IMR-90 (cell line): ENCODE measurements around the gene LRRC3C. TPM values are rescaled to one million over a fixed set of nuclear protein-coding genes. Genes with fewer than 3 reads are reported as not detected.

Experiments used
- ATAC-seq: fragments of 200-7000 bp; cut with Tn5 transposase; 2 replicates; pipeline ENCODE4 v1.9.1; 2020; ENCODE audit warnings: low read depth, mild to moderate bottlenecking, moderate library complexity
- BruUV-seq: library from RNA; stranded (reverse); fragments of 400-500 nt; replicated peaks from 2 replicates; lab custom pipeline; 2021; lab: Mats Ljungman, UMichigan
- CTCF ChIA-PET: fragments of 300-600 bp; formaldehyde crosslinking; extraction: SDS; loops from one replicate; lab custom pipeline; 2021; ENCODE audit warnings: antibody characterized with exemption; lab: Yijun Ruan, JAX
- POLR2A ChIA-PET: fragments of 300-600 bp; sonication (Branson Sonifier 250); formaldehyde crosslinking; loops from one replicate; lab custom pipeline; 2022; ENCODE audit warnings: antibody characterized with exemption; ENCODE audit not compliant: unreplicated experiment; lab: Charles Lee
- DNase-seq: peaks from one replicate; pipeline ENCODE4 v3.0.0; 2013
- H2AFZ ChIP-seq: replicated peaks from 2 replicates; pipeline ENCODE3; 2013; ENCODE audit warnings: low read length, mild to moderate bottlenecking; ENCODE audit not compliant: poor library complexity
- H2AK5ac ChIP-seq: 2 replicates; pipeline ENCODE4 v1.6.1; 2013; ENCODE audit warnings: low read depth, low read length, inconsistent platforms
- H2AK9ac ChIP-seq: replicated peaks from 2 replicates; pipeline ENCODE3; 2013; ENCODE audit warnings: mild to moderate bottlenecking, low read depth, low read length, moderate library complexity; ENCODE audit not compliant: poor library complexity
- H2BK120ac ChIP-seq: 2 replicates; pipeline ENCODE4 v1.6.1; 2013; ENCODE audit warnings: low read depth, low read length, inconsistent platforms
- H2BK15ac ChIP-seq: 3 replicates; pipeline ENCODE4 v1.6.1; 2013; ENCODE audit warnings: low read depth, low read length, inconsistent platforms
- H2BK20ac ChIP-seq: 2 replicates; pipeline ENCODE4 v1.6.1; 2013; ENCODE audit warnings: low read depth, mild to moderate bottlenecking, inconsistent platforms, low read length, moderate library complexity
- H2BK5ac ChIP-seq: 2 replicates; pipeline ENCODE4 v1.6.1; 2013; ENCODE audit warnings: mild to moderate bottlenecking, low read depth, low read length, inconsistent platforms; ENCODE audit not compliant: poor library complexity, severe bottlenecking
- H3K14ac ChIP-seq: replicated peaks from 2 replicates; pipeline ENCODE4 v1.6.1; 2013; ENCODE audit warnings: low read depth, low read length, inconsistent platforms
- H3K18ac ChIP-seq: 2 replicates; pipeline ENCODE4 v1.6.1; 2013; ENCODE audit warnings: low read depth, low read length, control low read depth
- H3K23ac ChIP-seq: 2 replicates; pipeline ENCODE4 v1.6.1; 2013; ENCODE audit warnings: low read depth, low read length, inconsistent platforms
- H3K27ac ChIP-seq: 2 replicates; pipeline ENCODE4 v1.5.1; 2013; ENCODE audit warnings: mild to moderate bottlenecking, control low read depth, low read length; ENCODE audit not compliant: insufficient read depth
- H3K27me3 ChIP-seq: 2 replicates; pipeline ENCODE4 v1.6.1; 2013; ENCODE audit warnings: low read length; ENCODE audit not compliant: control insufficient read depth, insufficient read depth
- H3K36me3 ChIP-seq: 2 replicates; pipeline ENCODE4 v1.6.1; 2013; ENCODE audit warnings: low read length, mixed read lengths; ENCODE audit not compliant: control insufficient read depth, insufficient read depth
- H3K4ac ChIP-seq: 2 replicates; pipeline ENCODE4 v1.6.1; 2013; ENCODE audit warnings: low read depth, low read length, inconsistent platforms
- H3K4me1 ChIP-seq: 2 replicates; pipeline ENCODE4 v1.6.1; 2013; ENCODE audit warnings: low read length, mixed read lengths; ENCODE audit not compliant: control insufficient read depth, insufficient read depth
- H3K4me2 ChIP-seq: 2 replicates; pipeline ENCODE4 v1.6.1; 2013; ENCODE audit warnings: low read depth, mild to moderate bottlenecking, control low read depth, low read length, moderate library complexity
- H3K4me3 ChIP-seq: 2 replicates; pipeline ENCODE4 v1.5.1; 2013; ENCODE audit warnings: low read depth, mild to moderate bottlenecking, control low read depth, low read length, moderate library complexity; ENCODE audit not compliant: insufficient read depth
- H3K56ac ChIP-seq: 2 replicates; pipeline ENCODE4 v1.6.1; 2013; ENCODE audit warnings: low read length, inconsistent platforms; ENCODE audit not compliant: insufficient read depth; ENCODE audit errors: extremely low read depth
- H3K79me1 ChIP-seq, 2 experiments: 2 replicates each; pipeline ENCODE4 v1.6.1; 2013; ENCODE audit warnings: low read length in 2 of 2, inconsistent platforms in 1 of 2, low read depth in 1 of 2
- H3K9ac ChIP-seq: 2 replicates; pipeline ENCODE4 v1.6.1; 2013; ENCODE audit warnings: low read depth, low read length, control low read depth
- H3K9me1 ChIP-seq: 2 replicates; pipeline ENCODE4 v1.6.1; 2013; ENCODE audit warnings: low read length, inconsistent platforms; ENCODE audit not compliant: insufficient read depth
- H3K9me3 ChIP-seq: 2 replicates; pipeline ENCODE4 v1.6.1; 2013; ENCODE audit warnings: low read length; ENCODE audit not compliant: control insufficient read depth, insufficient read depth
- H4K20me1 ChIP-seq: 2 replicates; pipeline ENCODE4 v1.6.1; 2013; ENCODE audit warnings: low read length, inconsistent platforms; ENCODE audit not compliant: insufficient read depth
- H4K5ac ChIP-seq: 2 replicates; pipeline ENCODE4 v1.6.1; 2013; ENCODE audit warnings: mild to moderate bottlenecking, low read depth, low read length, control low read depth
- H4K8ac ChIP-seq, 2 experiments: 2 replicates each; pipeline ENCODE4 v1.6.1; 2013; ENCODE audit warnings: low read depth in 2 of 2, low read length in 2 of 2, control low read depth in 1 of 2, inconsistent platforms in 1 of 2
- H4K91ac ChIP-seq: 2 replicates; pipeline ENCODE4 v1.6.1; 2013; ENCODE audit warnings: low read depth, low read length, inconsistent platforms; ENCODE audit not compliant: insufficient read depth
- CEBPB ChIP-seq: IDR thresholded peaks from 2 replicates; pipeline ENCODE4 v1.6.1; 2012; ENCODE audit warnings: low read depth, low read length, improper control_type of control experiment
- CHD1 ChIP-seq: IDR thresholded peaks from 2 replicates; pipeline ENCODE4 v1.6.1; 2012; ENCODE audit warnings: low read depth, low read length, improper control_type of control experiment
- FOS ChIP-seq: fragments of 150-350 bp; IDR thresholded peaks from 2 replicates; pipeline ENCODE4 v1.6.1; 2016; ENCODE audit warnings: low read depth, low read length
- MAFK ChIP-seq: IDR thresholded peaks from 2 replicates; pipeline ENCODE4 v1.6.1; 2012; ENCODE audit warnings: low read depth, low read length, improper control_type of control experiment
- MAZ ChIP-seq: IDR thresholded peaks from 2 replicates; pipeline ENCODE4 v1.6.1; 2012; ENCODE audit warnings: low read depth, mild to moderate bottlenecking, low read length, improper control_type of control experiment, moderate library complexity, borderline replicate concordance
- MXI1 ChIP-seq: IDR thresholded peaks from 2 replicates; pipeline ENCODE4 v1.6.1; 2012; ENCODE audit warnings: low read depth, mild to moderate bottlenecking, low read length, moderate library complexity, borderline replicate concordance
- NFE2L2 ChIP-seq: fragments of 150-350 bp; IDR thresholded peaks from 2 replicates; pipeline ENCODE4 v1.6.1; 2016; ENCODE audit warnings: low read depth, mild to moderate bottlenecking, low read length
- POLR2A ChIP-seq: IDR thresholded peaks from 2 replicates; pipeline ENCODE4 v1.6.1; 2012; ENCODE audit warnings: mild to moderate bottlenecking, low read depth, low read length
- RAD21 ChIP-seq: IDR thresholded peaks from 2 replicates; pipeline ENCODE4 v1.6.1; 2012; ENCODE audit warnings: low read length, improper control_type of control experiment
- whole genome bisulfite sequencing, 2 experiments: methylation state at CpG; one replicate each; pipeline versions ENCODE4 v1.1.5 to v1.1.7; 2013; ENCODE audit warnings: missing lambda C conversion rate in 2 of 2; ENCODE audit not compliant: insufficient read length in 1 of 2; ENCODE audit errors: extremely low coverage in 2 of 2; 5-methylcytosine and 5-hydroxymethylcytosine counted together
- dilution Hi-C: fragments of 300-500 bp; cut with HindIII; formaldehyde crosslinking; loops from one replicate; pipeline ENCODE4 v1.14.3; 2018; ENCODE audit warnings: low sequenced_read_pairs; ENCODE audit not compliant: unreplicated experiment
- in situ Hi-C: fragments of 300-500 bp; cut with MboI; formaldehyde crosslinking; loops from 3 replicates; pipeline ENCODE4 v1.14.3; 2019; ENCODE audit warnings: low sequenced_read_pairs, inconsistent platforms, mixed read lengths
- intact Hi-C: fragments of 100-400 bp; cut with micrococcal nuclease; formaldehyde crosslinking; loops from 2 replicates; pipeline ENCODE4 v1.10.0; 2022
- polyA plus RNA-seq, 3 experiments: library from polyadenylated mRNA; depleted of rRNA; stranded (reverse); fragments of >200 nt; gene quantifications; 2 replicates each; pipeline ENCODE4 v1.2.3, GENCODE V29; 2012; ENCODE audit warnings: low replicate concordance in 1 of 3
- total RNA-seq: library from RNA; depleted of rRNA; stranded (reverse); fragments of >200 nt; gene quantifications from 2 replicates; pipeline ENCODE4 v1.2.3, GENCODE V29; 2012
- TF ChIP-seq, protein P1 (sequence below): fragments of 150-350 bp; IDR thresholded peaks from 2 replicates; pipeline ENCODE4 v1.6.1; 2016; ENCODE audit warnings: low read depth, mild to moderate bottlenecking, low read length, moderate library complexity, borderline replicate concordance
- TF ChIP-seq, protein P2 (sequence below): fragments of 150-350 bp; IDR thresholded peaks from 2 replicates; pipeline ENCODE4 v1.6.1; 2017; ENCODE audit warnings: mild to moderate bottlenecking, antibody characterized with exemption, low read length, low read depth
- TF ChIP-seq, protein P3 (sequence below): conservative IDR thresholded peaks from 2 replicates; pipeline ENCODE4 v1.5.1; 2012; ENCODE audit warnings: mild to moderate bottlenecking, low read depth, low read length, improper control_type of control experiment

LRRC3C gene
- total and polyA plus RNA-seq, 2 of the 4 experiments (the other 2 are of a cell fraction) = not detected

DNA sequence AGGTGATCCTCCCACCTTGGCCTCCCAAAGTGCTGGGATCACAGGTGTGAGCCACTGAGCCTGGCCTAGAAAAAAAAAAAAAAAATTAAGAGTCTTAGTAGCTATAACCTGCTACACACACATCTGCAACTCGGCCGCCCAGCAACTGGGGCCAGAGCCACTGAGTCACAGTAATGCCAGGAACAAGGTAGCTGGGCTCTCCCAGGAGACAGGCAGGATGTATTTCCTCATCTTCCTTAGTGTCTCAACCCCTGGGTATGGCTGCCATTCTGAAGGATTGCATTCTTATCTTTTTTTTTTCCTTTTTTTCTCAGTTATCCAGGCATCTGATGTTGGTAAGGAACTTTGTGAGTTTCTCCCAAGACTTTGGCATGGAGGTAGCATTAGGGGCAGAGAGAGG lies 46.0 kb downstream of the LRRC3C start:
- Histone ChIP-seq H3K4ac (no peak overlapping the region), H3K4me2 (no peak overlapping the region), H4K20me1 (no peaks in the 10 kb centered on the region), H3K4me1 (no peaks in the 10 kb centered on the region), H3K23ac (no peak overlapping the region), H4K5ac (no peak overlapping the region), H3K36me3 (no peaks in the 10 kb centered on the region), H3K56ac (no peak overlapping the region), H3K27ac (no peak overlapping the region), H3K79me1 (no peaks in the 10 kb centered on the region), H3K9me1 (no peaks in the 10 kb centered on the region), H2AK9ac (no peak overlapping the region), H3K18ac (no peak overlapping the region), H2BK20ac (no peak overlapping the region), H2AK5ac (no peak overlapping the region), H2BK5ac (no peak overlapping the region), H3K27me3 (peaks cover 30% of the 10 kb centered on the region), H2AFZ (no peak overlapping the region), H3K4me3 (no peak overlapping the region), H2BK120ac (no peak overlapping the region), H4K8ac (no peak overlapping the region), H3K9me3 (no peaks in the 10 kb centered on the region), H4K91ac (no peak overlapping the region), H3K14ac (no peak overlapping the region), H2BK15ac (no peak overlapping the region), H3K9ac (no peak overlapping the region)
- no TSS peak for BruUV-seq
- WGBS, 2 experiments = no CpG with 5 or more reads among the region's 2 CpGs
- intact Hi-C loops = no loop called here
- ATAC-seq (no peak), DNase-seq (no peak)
- POLR2A ChIA-PET = no interaction called here
- TF ChIP-seq MXI1 (no peak), NFE2L2 (no peak), MAFK (no peak), FOS (no peak), CEBPB (no peak), MAZ (no peak), RAD21 (no peak), CHD1 (no peak), POLR2A (no peak)
- TF ChIP-seq, protein P1, sequence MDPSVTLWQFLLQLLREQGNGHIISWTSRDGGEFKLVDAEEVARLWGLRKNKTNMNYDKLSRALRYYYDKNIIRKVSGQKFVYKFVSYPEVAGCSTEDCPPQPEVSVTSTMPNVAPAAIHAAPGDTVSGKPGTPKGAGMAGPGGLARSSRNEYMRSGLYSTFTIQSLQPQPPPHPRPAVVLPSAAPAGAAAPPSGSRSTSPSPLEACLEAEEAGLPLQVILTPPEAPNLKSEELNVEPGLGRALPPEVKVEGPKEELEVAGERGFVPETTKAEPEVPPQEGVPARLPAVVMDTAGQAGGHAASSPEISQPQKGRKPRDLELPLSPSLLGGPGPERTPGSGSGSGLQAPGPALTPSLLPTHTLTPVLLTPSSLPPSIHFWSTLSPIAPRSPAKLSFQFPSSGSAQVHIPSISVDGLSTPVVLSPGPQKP = no peak
- TF ChIP-seq, protein P2, sequence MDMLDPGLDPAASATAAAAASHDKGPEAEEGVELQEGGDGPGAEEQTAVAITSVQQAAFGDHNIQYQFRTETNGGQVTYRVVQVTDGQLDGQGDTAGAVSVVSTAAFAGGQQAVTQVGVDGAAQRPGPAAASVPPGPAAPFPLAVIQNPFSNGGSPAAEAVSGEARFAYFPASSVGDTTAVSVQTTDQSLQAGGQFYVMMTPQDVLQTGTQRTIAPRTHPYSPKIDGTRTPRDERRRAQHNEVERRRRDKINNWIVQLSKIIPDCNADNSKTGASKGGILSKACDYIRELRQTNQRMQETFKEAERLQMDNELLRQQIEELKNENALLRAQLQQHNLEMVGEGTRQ = no peak
- TF ChIP-seq, protein P3, sequence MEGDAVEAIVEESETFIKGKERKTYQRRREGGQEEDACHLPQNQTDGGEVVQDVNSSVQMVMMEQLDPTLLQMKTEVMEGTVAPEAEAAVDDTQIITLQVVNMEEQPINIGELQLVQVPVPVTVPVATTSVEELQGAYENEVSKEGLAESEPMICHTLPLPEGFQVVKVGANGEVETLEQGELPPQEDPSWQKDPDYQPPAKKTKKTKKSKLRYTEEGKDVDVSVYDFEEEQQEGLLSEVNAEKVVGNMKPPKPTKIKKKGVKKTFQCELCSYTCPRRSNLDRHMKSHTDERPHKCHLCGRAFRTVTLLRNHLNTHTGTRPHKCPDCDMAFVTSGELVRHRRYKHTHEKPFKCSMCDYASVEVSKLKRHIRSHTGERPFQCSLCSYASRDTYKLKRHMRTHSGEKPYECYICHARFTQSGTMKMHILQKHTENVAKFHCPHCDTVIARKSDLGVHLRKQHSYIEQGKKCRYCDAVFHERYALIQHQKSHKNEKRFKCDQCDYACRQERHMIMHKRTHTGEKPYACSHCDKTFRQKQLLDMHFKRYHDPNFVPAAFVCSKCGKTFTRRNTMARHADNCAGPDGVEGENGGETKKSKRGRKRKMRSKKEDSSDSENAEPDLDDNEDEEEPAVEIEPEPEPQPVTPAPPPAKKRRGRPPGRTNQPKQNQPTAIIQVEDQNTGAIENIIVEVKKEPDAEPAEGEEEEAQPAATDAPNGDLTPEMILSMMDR = no peak
- in situ Hi-C loops = loop anchor here (10.0 kb wide), 1 partner anchor 199 kb away; no protein-coding TSS in a partner anchor
- CTCF ChIA-PET = no interaction called here
- dilution Hi-C loops = no loop called here
